ENCODE data around the gene MCIDAS. TPM values are rescaled to one million over a fixed set of nuclear protein-coding genes. Genes with fewer than 3 reads are reported as not detected.

Gene MCIDAS
- total and polyA plus RNA-seq, 2 of the 8 experiments (the other 6 are each of a cell fraction or from before 2014, with no cell fraction given) = 0.15 TPM; not detected in 1

DNA sequence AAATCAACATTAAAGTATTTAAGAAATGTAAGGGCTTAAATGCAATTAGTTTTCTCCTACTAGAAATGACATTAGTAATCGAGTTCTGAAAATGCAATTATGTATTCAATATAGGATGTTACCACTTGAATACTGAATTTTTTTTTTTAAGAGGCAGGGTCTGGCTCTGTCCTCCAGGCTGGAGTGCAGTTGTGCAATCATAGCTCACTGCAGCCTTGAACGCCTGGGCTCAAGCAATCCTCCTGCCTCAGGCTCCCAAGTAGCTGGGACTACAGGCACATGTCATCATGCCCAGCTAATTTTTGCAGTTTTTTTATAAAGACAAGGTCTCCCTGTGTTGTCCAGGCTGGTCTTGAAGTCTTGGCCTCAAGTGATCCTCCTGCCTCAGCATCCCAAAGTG is 55.6 kb downstream of the MCIDAS start:
- Histone ChIP-seq H2BK5ac (ENCODE audit: low read depth, low read length) (no peak overlapping the region), H3K4me1 (replicated peaks in 1 of 4; ENCODE audit: control insufficient read depth in 3 of 4, insufficient read depth in 4 of 4, low read length in 3 of 4) (peaks cover 0 to 8% (median 5%) of the 10 kb centered on the region in 4 experiments; a peak in 4 of 7 replicates), H3K9ac (replicated peaks in 1 of 4; ENCODE audit: extremely low read depth in 1 of 4, low read depth in 3 of 4, low read length in 3 of 4) (no peak overlapping the region), H3K23ac (ENCODE audit: insufficient read length) (no peak overlapping the region), H4K91ac (replicated peaks; ENCODE audit: insufficient read length, low read length) (no peak overlapping the region), H3K79me1 (ENCODE audit: low read depth, low read length) (no peaks in the 10 kb centered on the region), H3K14ac (ENCODE audit: insufficient read length) (no peak overlapping the region), H3K23me2 (ENCODE audit: low read depth, low read length) (peaks cover 9% of the 10 kb centered on the region), H2AFZ (ENCODE audit: low read length) (no peak overlapping the region), H4K8ac (ENCODE audit: extremely low read depth, insufficient read depth, low read length) (no peak overlapping the region), H2BK120ac (replicated peaks; ENCODE audit: low read depth, low read length) (no peak overlapping the region), H3K4me2 (ENCODE audit: insufficient read depth in 1 of 2, low read depth in 2 of 2, low read length in 2 of 2) (no peak overlapping the region), H3K27me3 (replicated peaks in 1 of 4; ENCODE audit: control insufficient read depth in 3 of 4, extremely low read depth in 1 of 4, insufficient read depth in 3 of 4, low read length in 3 of 4) (peaks cover 20 to 40% (median 33%) of the 10 kb centered on the region in 4 experiments), H2AK5ac (ENCODE audit: low read depth, low read length) (no peak overlapping the region), H3K18ac (ENCODE audit: extremely low read depth, low read length) (no peak overlapping the region), H3K9me3 (ENCODE audit: insufficient read depth in 2 of 2, low read depth in 1 of 2, low read length in 1 of 2) (no peaks in the 10 kb centered on the region), H4K5ac (ENCODE audit: insufficient read length, low read depth, low read length) (no peak overlapping the region), H2BK20ac (ENCODE audit: low read length) (no peak overlapping the region), H2BK15ac (ENCODE audit: low read length) (no peak overlapping the region), H3K79me2 (ENCODE audit: control insufficient read depth in 1 of 2, insufficient read depth in 2 of 2, low read length in 2 of 2) (no peaks in the 10 kb centered on the region), H3K4me3 (ENCODE audit: extremely low read depth in 1 of 4, insufficient read depth in 2 of 4, low read depth in 3 of 4, low read length in 4 of 4) (no peak overlapping the region), H3K27ac (ENCODE audit: low read depth, low read length) (no peak overlapping the region), H2BK12ac (ENCODE audit: low read depth, low read length) (no peak overlapping the region), H3K56ac (replicated peaks; ENCODE audit: insufficient read length, low read depth, low read length) (no peak overlapping the region), H4K20me1 (replicated peaks in 1 of 2; ENCODE audit: control insufficient read depth in 1 of 2, insufficient read depth in 2 of 2, low read length in 2 of 2) (peaks cover 5 to 9% of the 10 kb centered on the region in 2 experiments), H3K36me3 (ENCODE audit: control insufficient read depth in 2 of 4, insufficient read depth in 4 of 4, low read length in 3 of 4) (peaks cover 0 to under 1% (median 0%) of the 10 kb centered on the region in 4 experiments; a peak in 1 of 8 replicates), H3K4ac (replicated peaks; ENCODE audit: insufficient read length, low read depth, low read length) (no peak overlapping the region)
- ChIA-PET POLR2A (ENCODE audit: partially characterized antibody) (interaction anchor here (1.2 kb wide), 1 partner anchor 49 kb away, joined by 3 read pairs; no protein-coding TSS in a partner anchor), CTCF (ENCODE audit: partially characterized antibody) (interaction anchor here (0.6 to 9.0 kb wide), 9 partner anchors 10 to 637 kb away, joined by 3 to 143 read pairs (median 4); partner anchors contain the start of genes CCNO, GPX8 and MCIDAS)
- FAIRE-seq (no peak), DNase-seq (ENCODE audit: low read depth in 1 of 2, low spot score in 2 of 2) (no peak)
- WGBS, 2 experiments (ENCODE audit: extremely low coverage in 1 of 2, insufficient coverage in 1 of 2, insufficient read length in 1 of 2, insufficient replicate concordance in 2 of 2, low coverage in 1 of 2, low lambda C conversion rate in 2 of 2, missing lambda C conversion rate in 1 of 2) = 33% methylated on average over 2 of the region's 2 CpGs; no CpG with 5 or more reads in 1 of the 2 experiments
- no peak for TF ChIP-seq HDAC2 (IDR thresholded peaks at IDR 0.05; ENCODE audit: borderline replicate concordance in 1 of 2, low read depth in 2 of 2, low read length in 2 of 2)
- no peak for TF ChIP-seq TAF1 (IDR thresholded peaks at IDR 0.05; ENCODE audit: low read depth, low read length)
- TF ChIP-seq GABPA (IDR thresholded peaks at IDR 0.05; ENCODE audit: borderline replicate concordance, insufficient read depth, low read length) = no peak
- TF ChIP-seq ASH2L (IDR thresholded peaks at IDR 0.05; ENCODE audit: low read length) = no peak
- no peak for TF ChIP-seq BRCA1 (IDR thresholded peaks at IDR 0.05; ENCODE audit: low read depth, low read length)
- no peak for TF ChIP-seq PHF8 (conservative IDR thresholded peaks at IDR 0.05; ENCODE audit: low read depth, low read length)
- TF ChIP-seq JUND (IDR thresholded peaks at IDR 0.05; ENCODE audit: low read length) = no peak
- no peak for TF ChIP-seq CTCF (IDR thresholded peaks at IDR 0.05; ENCODE audit: control extremely low read depth in 1 of 3, insufficient read depth in 1 of 3, low read depth in 1 of 3, low read length in 3 of 3)
- TF ChIP-seq BACH1 (IDR thresholded peaks at IDR 0.05; ENCODE audit: low read length) = no peak
- no peak for TF ChIP-seq TEAD4 (IDR thresholded peaks at IDR 0.05; ENCODE audit: low read depth, low read length)
- no peak for TF ChIP-seq TBP (IDR thresholded peaks at IDR 0.05; ENCODE audit: low read depth, low read length)
- no peak for TF ChIP-seq KDM5A (IDR thresholded peaks at IDR 0.05; ENCODE audit: low read length)

Data from H1 (cell line).